Pancreas (tissue), 10 donors: ENCODE results near the gene KRTAP10-4. TPM values are rescaled to one million over a fixed set of nuclear protein-coding genes. Genes with fewer than 3 reads are reported as not detected.
A peak's percentile ranks its signal among the peaks of the same experiment; 100 is the strongest.

Experiments
- ATAC-seq, 4 donors: fragments of 200-7000 bp; cut with Tn5 transposase; one replicate each; pipeline versions ENCODE4 v1.8.0 to v1.9.1; 2020; ENCODE audit warnings: mild to moderate bottlenecking in 4 of 4, moderate library complexity in 4 of 4
- DNase-seq, 6 donors: peaks; one replicate each; pipeline ENCODE4 v3.0.0-alpha.2; 2020
- FAIRE-seq: peaks from 2 replicates; lab custom pipeline; 2012; peaks lifted over from hg19 to GRCh38; lab: Jason Lieb, UNC
- H3K27ac ChIP-seq, 4 donors: fragments of 200-600 bp; sonication (generic); 1 replicate in 3 of 4; 2 replicates in 1 of 4; pipeline versions ENCODE4 v1.5.0 to v1.8.0; 2020
- H3K27me3 ChIP-seq, 4 donors: fragments of 200-600 bp; one replicate each; pipeline ENCODE4 v1.8.0; 2021
- H3K36me3 ChIP-seq, 3 donors: fragments of 200-600 bp; sonication (generic) in 1 of 3; one replicate each; pipeline versions ENCODE4 v1.5.0 to v1.8.0; 2020 to 2021
- H3K4me1 ChIP-seq, 3 donors: fragments of 200-600 bp; one replicate each; pipeline ENCODE4 v1.8.0; 2021
- H3K4me3 ChIP-seq, 4 donors: fragments of 200-600 bp; sonication (generic) in 2 of 4; one replicate each; pipeline versions ENCODE4 v1.5.0 to v1.8.0; 2020 to 2021
- H3K9me3 ChIP-seq, 4 donors: fragments of 200-600 bp; one replicate each; pipeline ENCODE4 v1.8.0; 2021
- WGBS, 2 donors: extraction: QIAGEN DNeasy Blood & Tissue Kit; methylation state at CpG; one replicate each; pipeline ENCODE4 v1.1.7; 2013; 5-methylcytosine and 5-hydroxymethylcytosine counted together
- intact Hi-C, 3 donors: fragments of 100-400 bp; cut with DNase I; formaldehyde crosslinking; loops; one replicate each; pipeline versions ENCODE4 v1.11.1 to v1.14.2; 2022
- polyA plus RNA-seq, 2 donors: library from polyadenylated mRNA; stranded (reverse); fragments of 200-250 nt; gene quantifications; one replicate each; pipeline ENCODE4 v1.2.3, GENCODE V29; 2013
- total RNA-seq, 6 donors: library from RNA; stranded (reverse); fragmentation: NEBNext Ultra II Directional in 4 of 6; extraction: Animal tissue kit (Norgen Biotek cat#: 25700) in 4 of 6; gene quantifications; one replicate each; pipeline versions ENCODE4 v1.2.1 to v1.2.4, GENCODE V29; 2021 to 2023
- TF ChIP-seq, protein P1 (sequence below), 4 donors: fragments of 200-600 bp; sonication (generic) in 3 of 4; IDR thresholded peaks; one replicate each; pipeline versions ENCODE4 v1.5.0 to v1.8.0; 2021; ENCODE audit warnings: antibody characterized with exemption in 4 of 4
- donor health status: healthy with polysubstance abuse.
- donor health status: DM: no; HTN: no; CAD: no; lungs with moderate emphysema.
- donor health status: DM: no; HTN: no; CAD: no.
- donor health status: control.
- donor health status: control.
- donor health status: Bipolar disorder and iron deficiency.
- donor health status: DM: yes; HTN: yes; CAD: no.
- donor health status: DM: no; HTN: no; CAD: no.
- donor health status: DM: no; HTN: no; CAD: no.
- donor health status: DM: yes; HTN: yes; CAD: no.

KRTAP10-4 gene
- total and polyA plus RNA-seq, 8 donors: not detected

GRCh38 chr21:44581158-44581557 lies 7.6 kb downstream of the KRTAP10-4 start:
- DNase-seq: no peak
- intact Hi-C loops: no loop called here
- no peaks in the 10 kb centered on the region for H3K4me1 ChIP-seq
- H3K4me3 ChIP-seq: no peak overlapping the region
- no peak for FAIRE-seq
- no peak overlapping the region for H3K27ac ChIP-seq
- no peak for ATAC-seq
- H3K27me3 ChIP-seq: peaks cover 0 to 10% (median 0%) of the 10 kb centered on the region in 4 donors
- no peaks in the 10 kb centered on the region for H3K36me3 ChIP-seq
- H3K9me3 ChIP-seq: no peaks in the 10 kb centered on the region
- TF ChIP-seq, protein P1, sequence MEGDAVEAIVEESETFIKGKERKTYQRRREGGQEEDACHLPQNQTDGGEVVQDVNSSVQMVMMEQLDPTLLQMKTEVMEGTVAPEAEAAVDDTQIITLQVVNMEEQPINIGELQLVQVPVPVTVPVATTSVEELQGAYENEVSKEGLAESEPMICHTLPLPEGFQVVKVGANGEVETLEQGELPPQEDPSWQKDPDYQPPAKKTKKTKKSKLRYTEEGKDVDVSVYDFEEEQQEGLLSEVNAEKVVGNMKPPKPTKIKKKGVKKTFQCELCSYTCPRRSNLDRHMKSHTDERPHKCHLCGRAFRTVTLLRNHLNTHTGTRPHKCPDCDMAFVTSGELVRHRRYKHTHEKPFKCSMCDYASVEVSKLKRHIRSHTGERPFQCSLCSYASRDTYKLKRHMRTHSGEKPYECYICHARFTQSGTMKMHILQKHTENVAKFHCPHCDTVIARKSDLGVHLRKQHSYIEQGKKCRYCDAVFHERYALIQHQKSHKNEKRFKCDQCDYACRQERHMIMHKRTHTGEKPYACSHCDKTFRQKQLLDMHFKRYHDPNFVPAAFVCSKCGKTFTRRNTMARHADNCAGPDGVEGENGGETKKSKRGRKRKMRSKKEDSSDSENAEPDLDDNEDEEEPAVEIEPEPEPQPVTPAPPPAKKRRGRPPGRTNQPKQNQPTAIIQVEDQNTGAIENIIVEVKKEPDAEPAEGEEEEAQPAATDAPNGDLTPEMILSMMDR (IDR thresholded peaks at IDR 0.05): no peak
- WGBS, 2 donors: 78 to 86% methylated on average over 3 of the region's 3 CpGs

DNA sequence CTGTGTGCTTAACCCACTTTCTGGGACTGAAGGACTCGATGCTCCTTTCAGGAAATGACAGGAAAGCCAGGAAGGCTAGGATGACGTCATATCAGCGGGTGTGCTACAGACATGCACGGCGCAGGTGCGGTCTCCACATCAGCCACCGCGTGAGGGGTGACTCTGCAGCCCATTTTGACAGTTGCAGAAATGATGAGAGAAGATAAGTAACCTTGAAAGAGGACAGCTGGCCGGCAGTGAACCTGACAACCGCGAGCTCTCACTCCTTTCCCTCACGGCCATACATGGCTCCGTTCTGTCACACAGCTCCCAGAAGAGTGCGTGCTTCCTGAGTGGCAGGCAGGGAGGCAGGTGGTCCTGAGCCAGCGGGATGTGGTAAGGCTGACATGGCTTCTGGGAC lies 8.5 kb downstream of the KRTAP10-4 start:
- no peak for ATAC-seq
- intact Hi-C loops: no loop called here
- TF ChIP-seq, protein P1 (IDR thresholded peaks at IDR 0.05): no peak
- H3K27ac ChIP-seq: no peak overlapping the region
- peaks cover 0 to 11% (median 0%) of the 10 kb centered on the region in 4 donors for H3K27me3 ChIP-seq
- no peaks in the 10 kb centered on the region for H3K36me3 ChIP-seq
- 65 to 75% methylated on average over 15 of the region's 15 CpGs for WGBS, 2 donors
- DNase-seq: no peak
- H3K9me3 ChIP-seq: no peaks in the 10 kb centered on the region
- FAIRE-seq: no peak
- no peak overlapping the region for H3K4me3 ChIP-seq
- H3K4me1 ChIP-seq: no peaks in the 10 kb centered on the region

- no peak for ATAC-seq
- 18 to 22% methylated on average over 11 of the region's 11 CpGs for WGBS, 2 donors
- TF ChIP-seq, protein P1 (IDR thresholded peaks at IDR 0.05): no peak
- intact Hi-C loops: no loop called here
- Histone ChIP-seq H3K27me3 (peaks cover 0 to 11% (median 0%) of the 10 kb centered on the region in 4 donors), H3K27ac (no peak overlapping the region), H3K9me3 (no peaks in the 10 kb centered on the region), H3K36me3 (no peaks in the 10 kb centered on the region), H3K4me1 (no peaks in the 10 kb centered on the region), H3K4me3 (no peak overlapping the region)
- no peak for DNase-seq
- FAIRE-seq: no peak
These were observed 9.7 kb downstream of the KRTAP10-4 start for GRCh38 chr21:44583089-44583799.

GRCh38 chr21:44583800-44584147 lies 10.2 kb downstream of the KRTAP10-4 start:
- ATAC-seq (no peak), DNase-seq (no peak), FAIRE-seq (no peak)
- no peak overlapping the region for H3K4me3 ChIP-seq
- H3K27me3 ChIP-seq: peaks cover 0 to 11% (median 0%) of the 10 kb centered on the region in 4 donors
- no peaks in the 10 kb centered on the region for H3K4me1 ChIP-seq
- H3K9me3 ChIP-seq: no peaks in the 10 kb centered on the region
- TF ChIP-seq, protein P1 (IDR thresholded peaks at IDR 0.05): no peak
- H3K36me3 ChIP-seq: no peaks in the 10 kb centered on the region
- no peak overlapping the region for H3K27ac ChIP-seq
- WGBS, 2 donors: 58 to 69% methylated on average over 6 of the region's 6 CpGs
- intact Hi-C loops: no loop called here

GRCh38 chr21:44585892-44586291 lies 12.4 kb downstream of the KRTAP10-4 start:
- Histone ChIP-seq H3K9me3 (no peaks in the 10 kb centered on the region), H3K36me3 (no peaks in the 10 kb centered on the region), H3K4me1 (no peaks in the 10 kb centered on the region), H3K27me3 (peaks cover 0 to 11% (median 0%) of the 10 kb centered on the region in 4 donors), H3K4me3 (no peak overlapping the region), H3K27ac (no peak overlapping the region)
- TF ChIP-seq, protein P1 (IDR thresholded peaks at IDR 0.05): no peak
- intact Hi-C loops: no loop called here
- 70 to 74% methylated on average over 3 of the region's 3 CpGs for WGBS, 2 donors
- DNase-seq (peak in 1 of 6 donors; percentile 19), FAIRE-seq (no peak), ATAC-seq (no peak)
